HTERT RPE-1 (cell line): ENCODE data around the gene IYD.
"Not testable (repeated sequence)": the region's sequence is repeated elsewhere in the genome, so short reads cannot be mapped to it uniquely, and the experiment has no call there.

Source experiments
- in situ Hi-C: fragments of 300-500 bp; cut with MboI; formaldehyde crosslinking; loops from 4 replicates; pipeline ENCODE4 v1.14.3; 2020; ENCODE audit warnings: low sequenced_read_pairs

The IYD gene

GRCh38 chr6:150427037-150427602 is 58.3 kb downstream of the IYD start:
- in situ Hi-C loops: no loop called here

GRCh38 chr6:150427843-150428242 is 59.0 kb downstream of the IYD start:
- in situ Hi-C loops: no loop called here

GRCh38 chr6:150430815-150431214 is 62.0 kb downstream of the IYD start:
- in situ Hi-C loops: no loop called here

GRCh38 chr6:150435360-150435759 is 66.5 kb downstream of the IYD start:
- in situ Hi-C loops: no loop called here

GRCh38 chr6:150435832-150436231 is 67.0 kb downstream of the IYD start:
- in situ Hi-C loops: no loop called here

- in situ Hi-C loops: no loop called here
These were observed 70.6 kb downstream of the IYD start for GRCh38 chr6:150439373-150439772.

GRCh38 chr6:150443621-150444020 is 74.8 kb downstream of the IYD start:
- in situ Hi-C loops: no loop called here

GRCh38 chr6:150444308-150444707 is 75.5 kb downstream of the IYD start:
- in situ Hi-C loops: no loop called here

GRCh38 chr6:150445486-150445885 is 76.7 kb downstream of the IYD start:
- in situ Hi-C loops: no loop called here

GRCh38 chr6:150448221-150448620 is 79.4 kb downstream of the IYD start:
- in situ Hi-C loops: no loop called here

- in situ Hi-C loops: not testable (repeated sequence)
These were observed 80.2 kb downstream of the IYD start for GRCh38 chr6:150449055-150449454.

GRCh38 chr6:150450918-150451317 is 82.1 kb downstream of the IYD start:
- in situ Hi-C loops: no loop called here

- in situ Hi-C loops: no loop called here
These were observed 83.1 kb downstream of the IYD start for GRCh38 chr6:150451807-150452427.

- in situ Hi-C loops: no loop called here
These were observed 83.8 kb downstream of the IYD start for GRCh38 chr6:150452428-150453243.

- in situ Hi-C loops: no loop called here
These were observed 84.5 kb downstream of the IYD start for GRCh38 chr6:150453357-150453756.
